ENCODE results near the gene BBX. TPM values are rescaled to one million over a fixed set of nuclear protein-coding genes. Genes with fewer than 3 reads are reported as not detected.
A peak's percentile ranks its signal among the peaks of the same experiment; 100 is the strongest.

Gene BBX
- total and polyA plus RNA-seq, 2 of the 13 experiments (the other 11 are each of a cell fraction or from before 2014, with no cell fraction given): 13.7 to 23.2 TPM

DNA sequence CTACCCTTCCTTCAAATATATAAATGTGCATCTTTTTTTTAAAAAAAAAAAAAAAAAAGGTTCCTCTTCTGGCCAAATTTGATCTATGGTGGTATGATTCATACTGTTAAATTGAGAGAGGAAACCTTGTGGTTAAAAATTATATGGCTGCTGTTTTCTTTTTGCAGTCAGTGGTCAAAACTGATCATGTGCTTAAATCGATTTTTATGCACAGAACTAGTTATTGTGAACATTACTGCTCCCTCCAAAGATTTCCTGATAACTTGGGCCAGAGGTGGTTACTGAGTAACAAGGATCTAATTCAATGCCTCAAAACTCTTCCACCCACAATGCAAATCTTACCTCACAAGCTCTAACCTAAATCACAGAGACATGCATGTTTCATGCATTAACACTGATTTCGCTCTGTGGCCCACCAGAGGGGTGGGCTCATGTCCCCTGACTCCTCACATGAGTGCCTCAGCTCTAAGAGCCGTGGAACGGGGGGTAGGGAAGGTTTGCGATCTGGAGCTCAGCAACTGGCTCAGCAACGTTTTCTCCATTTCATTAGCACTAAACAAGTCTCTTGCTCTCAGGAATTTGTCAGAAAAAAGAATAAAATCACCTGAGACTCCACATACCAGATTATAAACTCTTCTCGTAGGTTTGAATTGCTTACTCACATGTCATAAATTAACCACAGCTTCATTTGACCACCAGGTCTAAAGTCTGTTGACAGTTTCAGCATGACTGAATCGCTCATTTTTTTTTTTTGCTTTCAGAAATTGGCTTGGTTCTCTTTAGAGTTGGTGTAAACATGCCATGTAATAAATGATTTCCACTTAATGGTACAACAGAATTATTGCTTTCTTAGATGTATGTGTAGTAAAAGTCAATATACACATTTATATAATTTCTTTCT, 287.7 kb downstream of the BBX start (continued):
- TF ChIP-seq ZBTB37 (CRISPR knock-in tag; IDR thresholded peaks at IDR 0.05) (no peak), HMGA1 (CRISPR knock-in tag; conservative IDR thresholded peaks at IDR 0.05) (no peak), ZNF644 (CRISPR knock-in tag; IDR thresholded peaks at IDR 0.05; ENCODE audit: low read depth) (no peak), ZNF619 (CRISPR knock-in tag; IDR thresholded peaks at IDR 0.05) (no peak), U2AF2 (IDR thresholded peaks at IDR 0.05; ENCODE audit: low read depth, low read length) (no peak), TERF1 (CRISPR knock-in tag; IDR thresholded peaks at IDR 0.05) (no peak), ASH2L (IDR thresholded peaks at IDR 0.05; ENCODE audit: insufficient read length, low read depth, low read length) (peak; percentile 69), TOE1 (CRISPR knock-in tag; IDR thresholded peaks at IDR 0.05) (no peak), CCAR2 (optimal IDR thresholded peaks at IDR 0.05; ENCODE audit: low read depth, low read length) (no peak), ATAD3A (CRISPR knock-in tag; IDR thresholded peaks at IDR 0.05) (no peak), LCORL (IDR thresholded peaks at IDR 0.05) (no peak), LCORL (CRISPR knock-in tag; IDR thresholded peaks at IDR 0.05) (no peak), GABPB1 (CRISPR knock-in tag; IDR thresholded peaks at IDR 0.05) (no peak), ZNF496 (CRISPR knock-in tag; IDR thresholded peaks at IDR 0.05; ENCODE audit: insufficient replicate concordance) (no peak), KLF16 (CRISPR knock-in tag; IDR thresholded peaks at IDR 0.05) (no peak), ZNF331 (CRISPR knock-in tag; IDR thresholded peaks at IDR 0.05) (no peak), POLR2G (IDR thresholded peaks at IDR 0.05; ENCODE audit: low read depth, low read length) (no peak), MAX (IDR thresholded peaks at IDR 0.05) (no peak), NCOA2 (CRISPR knock-in tag; IDR thresholded peaks at IDR 0.05) (no peak), ZNF430 (CRISPR knock-in tag; IDR thresholded peaks at IDR 0.05) (no peak), YEATS4 (CRISPR knock-in tag; IDR thresholded peaks at IDR 0.05; ENCODE audit: borderline replicate concordance) (no peak)
- TF ChIP-seq, protein P1, sequence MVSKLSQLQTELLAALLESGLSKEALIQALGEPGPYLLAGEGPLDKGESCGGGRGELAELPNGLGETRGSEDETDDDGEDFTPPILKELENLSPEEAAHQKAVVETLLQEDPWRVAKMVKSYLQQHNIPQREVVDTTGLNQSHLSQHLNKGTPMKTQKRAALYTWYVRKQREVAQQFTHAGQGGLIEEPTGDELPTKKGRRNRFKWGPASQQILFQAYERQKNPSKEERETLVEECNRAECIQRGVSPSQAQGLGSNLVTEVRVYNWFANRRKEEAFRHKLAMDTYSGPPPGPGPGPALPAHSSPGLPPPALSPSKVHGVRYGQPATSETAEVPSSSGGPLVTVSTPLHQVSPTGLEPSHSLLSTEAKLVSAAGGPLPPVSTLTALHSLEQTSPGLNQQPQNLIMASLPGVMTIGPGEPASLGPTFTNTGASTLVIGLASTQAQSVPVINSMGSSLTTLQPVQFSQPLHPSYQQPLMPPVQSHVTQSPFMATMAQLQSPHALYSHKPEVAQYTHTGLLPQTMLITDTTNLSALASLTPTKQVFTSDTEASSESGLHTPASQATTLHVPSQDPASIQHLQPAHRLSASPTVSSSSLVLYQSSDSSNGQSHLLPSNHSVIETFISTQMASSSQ (IDR thresholded peaks at IDR 0.05; ENCODE audit: low read depth): peak; percentile 75
- TF ChIP-seq, protein P1 (CRISPR knock-in tag; IDR thresholded peaks at IDR 0.05; ENCODE audit: borderline replicate concordance): peak; percentile 31; the same call in 1 of the 2 replicates
- TF ChIP-seq, protein P2, sequence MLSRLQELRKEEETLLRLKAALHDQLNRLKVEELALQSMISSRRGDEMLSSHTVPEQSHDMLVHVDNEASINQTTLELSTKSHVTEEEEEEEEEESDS (CRISPR knock-in tag; IDR thresholded peaks at IDR 0.05; ENCODE audit: borderline replicate concordance): no peak
